Muscle of arm (tissue), 12 donors: Measurements from ENCODE around the gene TEX29. TPM values are rescaled to one million over a fixed set of nuclear protein-coding genes. Genes with fewer than 3 reads are reported as not detected.

Source experiments
- DNase-seq: peaks from one replicate; pipeline ENCODE4 v3.0.0-alpha.2; 2013
- polyA plus RNA-seq, 12 donors: library from polyadenylated mRNA; unstranded; fragments of 120-200 nt; gene quantifications; one replicate each; pipeline ENCODE4 v1.2.1, GENCODE V29; 2013; ENCODE audit not compliant: insufficient read length in 12 of 12

TEX29 gene
- polyA plus RNA-seq, 12 donors, result 0.24 to 0.86 (median 0.57) TPM; not detected in 6

DNA sequence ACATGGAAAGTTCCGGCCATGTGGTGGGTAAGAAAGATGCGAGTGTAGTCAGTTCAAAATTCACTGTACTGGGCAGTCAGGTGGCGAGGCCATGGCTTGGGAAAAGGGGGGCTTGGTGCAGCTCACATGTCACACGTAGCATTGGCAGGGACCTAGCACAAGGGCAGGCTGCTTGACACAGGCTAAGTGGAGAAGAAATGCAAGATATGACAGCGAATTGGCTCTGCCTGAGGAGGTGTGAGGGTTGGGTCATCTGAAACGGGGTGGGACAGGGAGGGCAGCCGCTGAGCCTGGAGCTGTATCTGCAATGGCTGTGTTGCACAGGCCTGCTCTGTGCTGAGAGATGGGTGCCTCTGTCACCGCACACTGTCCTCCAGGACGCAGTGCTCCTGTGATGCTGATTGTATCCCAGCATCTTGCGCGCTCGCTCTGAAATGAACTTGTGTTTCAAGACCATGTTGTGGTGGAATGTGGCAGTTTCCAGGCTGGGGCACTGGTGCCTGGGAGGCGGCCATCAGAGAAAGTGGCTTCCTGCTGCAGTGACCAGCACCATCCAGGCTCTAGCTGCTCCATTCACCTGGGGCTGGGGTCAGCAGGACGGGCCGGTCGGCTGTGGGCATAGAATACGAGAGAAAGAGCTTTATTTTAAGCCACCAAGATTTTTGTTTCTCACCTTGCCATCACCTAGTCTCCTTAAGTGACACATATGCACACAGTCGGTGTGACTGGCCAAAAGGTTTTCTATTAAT is 70.3 kb downstream of the TEX29 start:
- DNase-seq, result no peak

GRCh38 chr13:111392486-111392885 is 72.0 kb downstream of the TEX29 start:
- DNase-seq, result no peak

DNA sequence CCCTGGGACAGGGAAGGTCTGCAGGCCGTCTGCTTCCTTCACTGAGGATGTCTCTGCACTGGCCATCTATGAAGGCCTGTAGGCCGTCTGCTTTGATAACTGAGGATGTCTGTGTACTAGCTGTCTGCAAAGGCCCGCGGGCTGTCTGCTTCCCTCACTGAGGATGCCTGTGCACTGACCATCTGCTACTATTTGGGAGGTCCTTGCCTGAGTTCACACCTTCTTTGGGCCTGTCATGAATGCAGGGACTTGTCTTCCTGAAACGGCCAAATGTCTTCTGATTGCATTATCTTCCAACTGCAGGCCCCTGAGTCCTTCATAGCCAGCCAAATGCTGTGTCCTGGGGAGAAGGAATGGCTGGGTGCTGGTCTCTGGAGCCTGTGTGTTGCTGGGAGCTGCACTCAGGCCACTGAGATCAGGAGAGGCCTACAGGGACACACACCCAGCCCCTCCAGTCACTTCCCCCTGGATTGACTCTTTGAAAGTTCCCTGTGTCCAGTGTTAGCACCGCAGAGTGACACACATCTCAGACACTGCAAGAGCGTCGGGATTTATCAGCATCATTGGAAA is 72.9 kb downstream of the TEX29 start:
- no peak for DNase-seq

Other genes starting within 250 kb of the TEX29 start
- gene ARHGEF7, start 205.3 kb upstream of the TEX29 start, polyA plus RNA-seq, result 100 to 1,000 TPM in 1 of 12 donors, 10 to 100 TPM in 10, not detected in 1; 53.2 to 109 (median 72.8) TPM